Thyroid gland (tissue), 4 donors: ENCODE data around the gene DARS2.

Experiments used
- CTCF ChIP-seq, 6 experiments: fragments of 200-600 bp in 3 of 6; fragments of 450-650 bp in 3 of 6; sonication (generic) in 3 of 6; IDR thresholded peaks; one replicate each; pipeline ENCODE4 v1.5.1; 2016 to 2019; ENCODE audit warnings: antibody characterized with exemption in 6 of 6, mild to moderate bottlenecking in 2 of 6, inconsistent platforms in 1 of 6, moderate library complexity in 1 of 6
- POLR2A ChIP-seq, 2 donors: fragments of 450-650 bp; IDR thresholded peaks; one replicate each; pipeline ENCODE4 v1.6.1; 2017; ENCODE audit warnings: antibody characterized with exemption in 2 of 2, mild to moderate bottlenecking in 2 of 2, moderate library complexity in 1 of 2

DNA sequence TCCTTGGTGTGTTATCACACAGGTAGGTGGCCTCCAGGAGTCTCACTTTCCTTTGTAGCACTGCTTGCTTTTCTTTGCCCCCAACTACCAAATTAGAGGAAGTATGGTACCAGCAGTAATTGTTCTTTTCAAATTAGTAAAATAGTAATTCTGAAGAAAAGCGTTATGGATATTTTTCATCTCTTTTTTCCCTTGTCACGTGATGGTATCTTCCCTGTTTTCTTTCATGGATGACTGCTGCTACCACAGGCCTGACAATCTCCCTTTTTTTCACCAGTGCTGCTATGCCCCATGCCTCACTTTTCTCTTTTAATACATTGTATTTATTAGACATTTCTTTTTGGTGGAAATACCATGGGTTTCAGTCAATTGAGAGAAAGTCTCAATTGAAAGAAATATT is 47.0 kb downstream of the DARS2 start:
- no peak for TF ChIP-seq CTCF (IDR thresholded peaks at IDR 0.05)
- TF ChIP-seq POLR2A (IDR thresholded peaks at IDR 0.05) = no peak
